WTC11 (cell line): ENCODE results near the gene LCORL. TPM values are rescaled to one million over a fixed set of nuclear protein-coding genes. Genes with fewer than 3 reads are reported as not detected.
A peak's percentile ranks its signal among the peaks of the same experiment; 100 is the strongest.
"Not testable (repeated sequence)": the region's sequence is repeated elsewhere in the genome, so short reads cannot be mapped to it uniquely, and the experiment has no call there.

Experiments
- ATAC-seq: fragments of 200-7000 bp; cut with Tn5 transposase; 2 replicates; pipeline ENCODE4 v1.10.0; 2021; ENCODE audit warnings: mild to moderate bottlenecking, moderate library complexity
- CTCF ChIA-PET: fragments of 300-600 bp; sonication (Branson Sonifier 250); formaldehyde crosslinking; loops from one replicate; lab custom pipeline; 2021; ENCODE audit warnings: antibody characterized with exemption; lab: Charles Lee
- POLR2A ChIA-PET: fragments of 350-600 bp; sonication (Branson Sonifier 250); formaldehyde crosslinking; loops from one replicate; lab custom pipeline; 2021; ENCODE audit warnings: antibody characterized with exemption; lab: Charles Lee
- DNase-seq: peaks from one replicate; pipeline ENCODE4 v3.0.0; 2021; ENCODE audit warnings: low spot score
- H3K27ac Mint-ChIP-seq: 2 replicates; pipeline ENCODE4 v1.8.0; 2021; ENCODE audit warnings: mixed read lengths
- H3K27me3 Mint-ChIP-seq: 2 replicates; pipeline ENCODE4 v1.8.0; 2021; ENCODE audit warnings: low read depth, mild to moderate bottlenecking, moderate library complexity, mixed read lengths
- H3K36me3 Mint-ChIP-seq: 2 replicates; pipeline ENCODE4 v1.8.0; 2021; ENCODE audit warnings: mixed read lengths
- H3K4me1 Mint-ChIP-seq: 2 replicates; pipeline ENCODE4 v1.8.0; 2022; ENCODE audit warnings: mixed read lengths
- H3K4me3 Mint-ChIP-seq: 2 replicates; pipeline ENCODE4 v1.8.0; 2021; ENCODE audit warnings: mild to moderate bottlenecking, moderate library complexity, mixed read lengths
- H3K9me3 Mint-ChIP-seq: 2 replicates; pipeline ENCODE4 v1.8.0; 2021; ENCODE audit warnings: mixed read lengths
- ATF2 ChIP-seq: sonication (generic); formaldehyde crosslinking; IDR thresholded peaks from 2 replicates; pipeline ENCODE4 v1.8.1; 2022; ENCODE audit warnings: low read depth, missing genetic modification reagents, borderline replicate concordance
- ATF6 ChIP-seq: sonication (generic); formaldehyde crosslinking; IDR thresholded peaks from 2 replicates; pipeline ENCODE4 v1.8.1; 2023; ENCODE audit warnings: mild to moderate bottlenecking, missing genetic modification reagents
- CBFB ChIP-seq: sonication (generic); formaldehyde crosslinking; IDR thresholded peaks from 2 replicates; pipeline ENCODE4 v1.8.1; 2022; ENCODE audit warnings: mild to moderate bottlenecking, low read depth, missing genetic modification reagents
- FOXP1 ChIP-seq: sonication (generic); formaldehyde crosslinking; IDR thresholded peaks from 2 replicates; pipeline ENCODE4 v1.8.0; 2022; ENCODE audit warnings: missing genetic modification reagents, mild to moderate bottlenecking, moderate library complexity, borderline replicate concordance
- MLX ChIP-seq: sonication (generic); formaldehyde crosslinking; IDR thresholded peaks from 2 replicates; pipeline ENCODE4 v1.8.1; 2023; ENCODE audit warnings: mild to moderate bottlenecking, missing genetic modification reagents, moderate library complexity
- NFYB ChIP-seq: sonication (generic); formaldehyde crosslinking; conservative IDR thresholded peaks from 2 replicates; pipeline ENCODE4 v1.8.0; 2022; ENCODE audit warnings: low read depth, missing genetic modification reagents
- NR2C2 ChIP-seq: sonication (generic); formaldehyde crosslinking; IDR thresholded peaks from 2 replicates; pipeline ENCODE4 v1.8.0; 2022; ENCODE audit warnings: mild to moderate bottlenecking, missing genetic modification reagents
- TEAD4 ChIP-seq: sonication (generic); formaldehyde crosslinking; IDR thresholded peaks from 2 replicates; pipeline ENCODE4 v1.8.0; 2022; ENCODE audit warnings: mild to moderate bottlenecking, missing genetic modification reagents
- ZMAT4 ChIP-seq: fragments of 250-450 bp; sonication (Bioruptor Pico); IDR thresholded peaks from 2 replicates; pipeline ENCODE4 v1.9.0; 2021; ENCODE audit warnings: mild to moderate bottlenecking
- ZNF138 ChIP-seq: sonication (generic); formaldehyde crosslinking; conservative IDR thresholded peaks from 2 replicates; pipeline ENCODE4 v1.8.1; 2022; ENCODE audit warnings: mild to moderate bottlenecking, moderate library complexity, missing genetic modification reagents
- ZNF396 ChIP-seq: fragments of 250-450 bp; sonication (Bioruptor Pico); IDR thresholded peaks from 2 replicates; pipeline ENCODE4 v1.8.0; 2021; ENCODE audit warnings: mild to moderate bottlenecking, moderate library complexity, borderline replicate concordance
- ZNF416 ChIP-seq: fragments of 250-450 bp; sonication (Bioruptor Pico); IDR thresholded peaks from 2 replicates; pipeline ENCODE4 v1.9.0; 2021; ENCODE audit warnings: mild to moderate bottlenecking, inconsistent platforms
- ZNF423 ChIP-seq: fragments of 250-450 bp; sonication (Bioruptor Pico); IDR thresholded peaks from 2 replicates; pipeline ENCODE4 v2.1.2; 2022; ENCODE audit warnings: mild to moderate bottlenecking, moderate library complexity
- ZNF532 ChIP-seq: fragments of 250-450 bp; sonication (Bioruptor Pico); IDR thresholded peaks from 2 replicates; pipeline ENCODE4 v1.9.0; 2021; ENCODE audit warnings: mild to moderate bottlenecking, borderline replicate concordance
- ZNF671 ChIP-seq: fragments of 250-450 bp; sonication (Bioruptor Pico); IDR thresholded peaks from 2 replicates; pipeline ENCODE4 v1.8.0; 2021; ENCODE audit warnings: mild to moderate bottlenecking
- total RNA-seq: library from RNA; stranded (reverse); gene quantifications from 3 replicates; pipeline ENCODE4 v1.2.3, GENCODE V29; 2021

The LCORL gene
- total RNA-seq, 1 experiment from 2014 or later: 19.9 TPM

- ATAC-seq: no peak
- ChIA-PET CTCF (no interaction called here), POLR2A (no interaction called here)
- 0 out of 2 replicates have a peak overlapping the region, but pooled peaks have one; percentile 1 for H3K27ac Mint-ChIP-seq
- H3K27me3 Mint-ChIP-seq: no peaks in the 10 kb centered on the region
- no peaks in the 10 kb centered on the region for H3K36me3 Mint-ChIP-seq
- no peak overlapping the region for H3K4me3 Mint-ChIP-seq
- TF ChIP-seq ATF6 (CRISPR knock-in tag) (no peak), ZNF671 (CRISPR knock-in tag) (no peak), CBFB (no peak), MLX (no peak), NFYB (CRISPR knock-in tag) (no peak), FOXP1 (CRISPR knock-in tag) (no peak), NR2C2 (CRISPR knock-in tag) (no peak), ZNF416 (no peak)
- 0 out of 2 replicates have a peak, but pooled peaks cover 1% of the 10 kb centered on the region for H3K9me3 Mint-ChIP-seq
- no peak for DNase-seq
- peaks cover 18% of the 10 kb centered on the region for H3K4me1 Mint-ChIP-seq
Measured at GRCh38 chr4:18012134-18012806, 9.3 kb downstream of the LCORL start.

GRCh38 chr4:18007625-18008024, 13.9 kb downstream of the LCORL start:
- no peak for TF ChIP-seq ZNF532 (CRISPR knock-in tag)
- no peak for TF ChIP-seq ATF2 (CRISPR knock-in tag)
- no peak for TF ChIP-seq ZNF423 (CRISPR knock-in tag)
- TF ChIP-seq NFYB (CRISPR knock-in tag): no peak
- TF ChIP-seq ZNF138 (CRISPR knock-in tag): no peak
- no peak for TF ChIP-seq FOXP1 (CRISPR knock-in tag)
- TF ChIP-seq TEAD4: no peak
- TF ChIP-seq ZMAT4: no peak
- TF ChIP-seq ZNF396 (CRISPR knock-in tag): no peak
- ATAC-seq (no peak), DNase-seq (no peak)
- ChIA-PET CTCF (no interaction called here), POLR2A (no interaction called here)
- H3K4me1 Mint-ChIP-seq: peaks cover 8% of the 10 kb centered on the region
- no peak overlapping the region for H3K27ac Mint-ChIP-seq
- H3K4me3 Mint-ChIP-seq: no peak overlapping the region
- H3K36me3 Mint-ChIP-seq: peaks cover 29% of the 10 kb centered on the region
- no peaks in the 10 kb centered on the region for H3K27me3 Mint-ChIP-seq
- peaks cover 32% of the 10 kb centered on the region for H3K9me3 Mint-ChIP-seq

GRCh38 chr4:18006432-18006831, 15.1 kb downstream of the LCORL start:
- POLR2A ChIA-PET, CTCF ChIA-PET, H3K27me3 Mint-ChIP-seq, DNase-seq, ATAC-seq, H3K27ac Mint-ChIP-seq, H3K4me3 Mint-ChIP-seq, H3K4me1 Mint-ChIP-seq: not testable (repeated sequence)
- Mint-ChIP-seq H3K9me3 (peaks cover 32% of the 10 kb centered on the region), H3K36me3 (peaks cover 29% of the 10 kb centered on the region)
